ENCODE results near the gene CABLES2. TPM values are rescaled to one million over a fixed set of nuclear protein-coding genes. Genes with fewer than 3 reads are reported as not detected.

The CABLES2 gene
- polyA plus RNA-seq, 2 of the 4 experiments (the other 2 are of a cell fraction) = 3.9 to 7.7 TPM

GRCh38 chr20:62359491-62360121 is 47.5 kb downstream of the CABLES2 start:
- POLR2A ChIA-PET = interaction anchor here (1.0 to 4.9 kb wide), 3 partner anchors 8 to 23 kb away, joined by 3 to 61 read pairs (median 12); partner anchors contain the start of gene LAMA5
- ATAC-seq = peak; percentile 6 to 8
- no peak for TF ChIP-seq FOSB (CRISPR knock-in tag; IDR thresholded peaks at IDR 0.05)
- TF ChIP-seq HMGXB4 (CRISPR knock-in tag; IDR thresholded peaks at IDR 0.05; ENCODE audit: borderline replicate concordance) = no peak
- no peak; the same call in 1 of the 2 replicates for TF ChIP-seq HOXB5 (CRISPR knock-in tag; IDR thresholded peaks at IDR 0.05)
- TF ChIP-seq CHD4 (IDR thresholded peaks at IDR 0.05; ENCODE audit: borderline replicate concordance) = no peak
- TF ChIP-seq HOXB13 (CRISPR knock-in tag; IDR thresholded peaks at IDR 0.05; ENCODE audit: low read depth) = no peak
- no peak for TF ChIP-seq ATOH8 (CRISPR knock-in tag; IDR thresholded peaks at IDR 0.05; ENCODE audit: low read depth)
- TF ChIP-seq RCOR1 (IDR thresholded peaks at IDR 0.05; ENCODE audit: low read depth, low read length) = no peak
- peak; percentile 86 to 96 for TF ChIP-seq JUN (IDR thresholded peaks at IDR 0.05)
- peak; percentile 65; the same call in 2 of the 3 replicates for TF ChIP-seq BCL3 (IDR thresholded peaks at IDR 0.05)
- no peak for TF ChIP-seq CTCF (IDR thresholded peaks at IDR 0.05)
- no peak for TF ChIP-seq HEYL (CRISPR knock-in tag; IDR thresholded peaks at IDR 0.05)
- TF ChIP-seq EHF (CRISPR knock-in tag; IDR thresholded peaks at IDR 0.05) = no peak
- TF ChIP-seq CBX8 (IDR thresholded peaks at IDR 0.05) = no peak
- no peak for TF ChIP-seq HOXA7 (CRISPR knock-in tag; IDR thresholded peaks at IDR 0.05)
- TF ChIP-seq MAX (IDR thresholded peaks at IDR 0.05) = peak; percentile 91
- TF ChIP-seq ESRRA (IDR thresholded peaks at IDR 0.05; ENCODE audit: borderline replicate concordance, low read length) = no peak; the same call in 1 of the 2 replicates
- TF ChIP-seq E2F6 (IDR thresholded peaks at IDR 0.05; ENCODE audit: borderline replicate concordance, low read depth) = 0 out of 2 replicates have a peak, but pooled peaks have one; percentile 11
- TF ChIP-seq CHD2 (IDR thresholded peaks at IDR 0.05; ENCODE audit: low read length, partially characterized antibody) = no peak
- TF ChIP-seq SMC3 (IDR thresholded peaks at IDR 0.05) = peak; percentile 23; the same call in 1 of the 3 replicates
- no peak for TF ChIP-seq EHMT2 (IDR thresholded peaks at IDR 0.05; ENCODE audit: low read depth)
- TF ChIP-seq RARB (CRISPR knock-in tag; IDR thresholded peaks at IDR 0.05) = no peak
- TF ChIP-seq KDM5A (IDR thresholded peaks at IDR 0.05) = no peak
- no peak for TF ChIP-seq ZSCAN20 (CRISPR knock-in tag; IDR thresholded peaks at IDR 0.05)
- peak; percentile 80 for TF ChIP-seq JUNB (IDR thresholded peaks at IDR 0.05)
- no peak for TF ChIP-seq MAZ (IDR thresholded peaks at IDR 0.05; ENCODE audit: borderline replicate concordance, low read depth, low read length)
- TF ChIP-seq MAFK (IDR thresholded peaks at IDR 0.05; ENCODE audit: partially characterized antibody) = no peak
- no peak for TF ChIP-seq POLR2AphosphoS2 (conservative IDR thresholded peaks at IDR 0.05; ENCODE audit: low read length)
- TF ChIP-seq HDAC2 (IDR thresholded peaks at IDR 0.05) = no peak
- peak; percentile 89 to 91; a peak in 4 of 5 replicates for TF ChIP-seq EP300 (IDR thresholded peaks at IDR 0.05)
- no peak for TF ChIP-seq ELK1 (IDR thresholded peaks at IDR 0.05; ENCODE audit: low read depth, low read length)
- no peak for TF ChIP-seq POLR2A (IDR thresholded peaks at IDR 0.05; ENCODE audit: low read length)
- no peak for TF ChIP-seq SREBF2 (IDR thresholded peaks at IDR 0.05)
- no peak for TF ChIP-seq PHF8 (IDR thresholded peaks at IDR 0.05; ENCODE audit: borderline replicate concordance, low read depth)

More at GRCh38 chr20:62359491-62360121, 47.5 kb downstream of the CABLES2 start:
- FAIRE-seq = no peak
- peak overlapping the region; percentile 41 for H3K4me3 ChIP-seq
- H3K4me2 ChIP-seq = peak overlapping the region; percentile 91
- peaks cover 95% of the 10 kb centered on the region for H3K4me1 ChIP-seq
- WGBS (ENCODE audit: missing lambda C conversion rate) = 0% methylated on average over 1 of the region's 25 CpGs
- H3K27ac ChIP-seq = peak overlapping the region; percentile 97 to 99
- H3K9me3 ChIP-seq = no peaks in the 10 kb centered on the region
- CTCF ChIA-PET = interaction anchor here (0.6 to 5.5 kb wide), 8 partner anchors 8 to 230 kb away, joined by 3 to 94 read pairs (median 7); partner anchors contain the start of gene LAMA5
- peak in 1 of 2 experiments; percentile 95 for DNase-seq (ENCODE audit: low read depth in 1 of 2, low spot score in 1 of 2)
